ENCODE results near the gene HELT.
"Not testable (repeated sequence)": the region's sequence is repeated elsewhere in the genome, so short reads cannot be mapped to it uniquely, and the experiment has no call there.

The HELT gene

DNA sequence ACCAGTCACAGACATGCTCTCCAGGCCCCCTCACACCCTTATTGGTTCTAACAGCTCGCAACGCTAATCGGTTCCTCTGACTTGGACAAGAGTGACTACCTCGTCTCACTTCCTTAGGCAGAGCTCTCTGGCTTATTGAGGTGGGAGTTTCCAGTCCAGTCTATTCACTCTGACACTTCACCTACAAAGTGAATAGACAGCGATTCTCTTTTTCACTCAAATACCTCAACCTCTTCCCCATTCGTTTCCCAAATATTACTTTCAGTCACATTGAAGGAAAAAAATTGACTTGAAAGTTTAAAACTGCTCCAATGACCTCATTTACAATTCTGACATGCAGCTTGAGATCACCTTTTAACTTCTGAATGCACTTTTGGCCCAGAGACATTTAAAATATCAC lies 17.7 kb downstream of the HELT start:
- DNase-seq (ENCODE audit: low read depth, low spot score), result no peak

DNA sequence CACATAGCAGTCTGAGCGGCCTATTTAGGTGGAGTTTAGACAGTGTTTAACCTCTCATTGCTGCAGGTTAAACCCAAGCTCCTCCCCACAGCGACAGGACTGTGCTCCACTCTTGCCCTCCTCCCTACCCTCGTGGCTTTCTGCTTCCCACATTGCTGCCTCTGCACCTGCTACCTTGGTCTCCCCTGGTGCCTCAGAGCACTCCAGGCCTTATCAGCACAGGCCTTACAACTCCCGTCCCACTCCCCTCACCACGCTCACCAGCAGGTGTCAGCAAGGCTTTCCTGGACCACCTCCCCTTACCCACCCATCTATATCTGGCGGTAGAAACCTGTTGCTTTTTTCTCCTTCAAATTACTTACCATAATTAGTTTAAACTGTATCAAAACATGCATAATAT lies 18.6 kb downstream of the HELT start:
- DNase-seq (ENCODE audit: low read depth, low spot score), result peak; percentile 34

DNA sequence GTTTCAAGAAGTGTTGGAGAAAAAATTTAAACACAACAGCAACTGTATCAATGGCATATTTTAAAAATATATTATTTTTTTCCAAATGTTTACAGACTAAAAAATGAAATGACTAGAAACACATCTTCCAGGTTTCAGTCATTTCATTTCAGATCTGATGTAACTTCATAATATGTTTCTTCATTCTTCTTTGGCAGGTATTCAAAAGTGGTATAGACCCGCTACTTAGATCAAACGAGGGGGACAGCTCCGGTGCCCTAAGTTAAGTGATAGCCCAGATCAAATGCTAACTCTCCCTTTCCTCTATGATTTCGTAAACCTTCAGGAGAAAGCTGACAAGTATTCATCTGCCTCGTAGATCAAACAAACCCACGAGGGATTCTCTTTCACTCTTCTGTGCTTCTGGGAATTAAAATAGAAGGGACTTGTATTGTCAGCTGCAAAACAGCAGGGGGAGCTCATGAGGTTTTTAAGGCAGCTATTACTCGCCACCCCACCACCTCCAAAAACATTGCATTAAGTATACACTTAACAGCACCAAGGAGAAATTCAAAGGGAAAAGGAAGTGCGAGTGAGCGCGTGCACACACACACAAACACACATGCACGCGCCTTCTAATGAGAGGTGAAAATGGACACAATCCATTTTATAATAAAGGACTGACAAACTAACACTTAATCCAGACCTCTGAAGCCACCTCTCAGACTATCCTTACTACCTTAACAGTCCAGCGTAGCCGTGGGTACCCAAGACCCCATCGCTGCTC lies 21.4 kb downstream of the HELT start:
- peak; percentile 67 for DNase-seq (ENCODE audit: low read depth, low spot score)

DNA sequence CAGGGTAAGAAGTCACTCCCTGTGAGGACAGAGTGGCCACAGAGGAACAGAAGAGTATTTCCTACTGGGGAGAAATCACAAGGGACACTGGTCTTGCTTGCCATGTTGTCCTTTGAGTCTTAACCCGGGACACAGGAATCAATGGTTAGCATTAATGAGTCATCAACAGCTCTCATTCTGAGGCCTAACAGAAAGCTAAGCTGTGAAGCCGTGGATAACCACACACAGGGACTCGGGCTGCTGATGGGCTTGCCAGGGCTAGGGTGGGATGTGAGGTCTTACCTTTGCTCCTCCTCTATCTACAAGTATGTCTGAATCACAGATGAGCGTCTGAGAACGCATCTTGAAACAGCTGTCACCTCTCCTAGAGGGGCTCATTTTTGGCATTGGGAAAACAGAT lies 22.2 kb downstream of the HELT start:
- no peak for DNase-seq (ENCODE audit: low read depth, low spot score)

DNA sequence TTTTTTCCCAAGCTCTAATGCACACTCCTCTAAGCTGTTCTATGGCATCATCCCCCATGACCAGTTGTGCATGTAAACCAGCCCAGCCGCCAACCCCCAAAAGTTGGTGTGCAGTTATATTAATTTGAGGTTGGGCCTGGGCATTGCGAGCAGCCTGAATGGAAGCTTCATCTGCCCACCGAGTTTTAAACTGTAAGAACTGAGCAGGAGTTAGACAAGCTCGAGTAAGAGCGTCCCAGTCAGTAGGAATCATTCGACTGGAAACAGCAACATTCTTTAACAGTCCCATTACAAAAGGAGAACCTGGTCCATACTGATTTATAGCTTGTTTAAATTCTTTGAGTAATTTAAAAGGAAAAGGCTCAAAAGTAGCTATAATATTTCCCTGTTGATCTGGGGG lies 32.0 kb downstream of the HELT start:
- DNase-seq (ENCODE audit: low read depth, low spot score), result not testable (repeated sequence)

DNA sequence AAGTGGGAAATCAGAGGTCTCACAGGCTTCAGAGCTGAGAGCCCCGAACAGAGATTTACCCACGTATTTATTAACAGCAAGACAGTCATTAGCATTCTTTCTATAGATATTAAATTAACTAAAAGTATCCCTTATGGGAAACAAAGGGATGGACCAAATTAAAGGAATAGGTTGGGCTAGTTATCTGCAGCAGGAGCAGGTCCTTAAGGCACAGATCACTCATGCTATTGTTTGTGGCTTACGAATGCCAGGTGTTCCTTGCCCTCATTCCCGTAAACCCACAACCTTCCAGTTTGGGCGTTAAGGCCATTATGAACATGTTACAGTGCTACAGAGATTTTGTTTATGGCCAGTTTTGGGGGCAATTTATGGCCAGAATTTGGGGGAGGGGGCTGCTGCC lies 33.0 kb downstream of the HELT start:
- not testable (repeated sequence) for DNase-seq (ENCODE audit: low read depth, low spot score)

DNA sequence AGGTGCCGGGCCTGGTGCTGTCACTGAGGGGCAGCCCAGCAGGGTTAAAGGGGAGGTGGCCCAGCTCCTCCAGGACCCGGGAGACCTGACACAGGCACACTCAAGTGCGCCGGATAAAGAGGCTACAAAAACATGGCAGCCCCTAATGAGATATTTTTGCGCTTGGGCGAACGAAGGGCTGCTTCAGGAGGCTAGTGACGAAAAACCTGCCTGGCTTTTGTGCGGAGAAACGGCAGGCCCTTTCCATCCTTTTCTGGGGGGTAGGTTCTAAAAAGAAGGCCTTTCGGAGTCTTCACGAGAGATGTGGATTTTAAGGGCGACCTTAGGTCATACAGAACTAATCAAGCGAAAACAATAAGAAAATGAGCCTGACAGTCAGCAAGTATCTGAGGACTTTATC lies 35.5 kb downstream of the HELT start:
- peak; percentile 14 for DNase-seq (ENCODE audit: low read depth, low spot score)

DNA sequence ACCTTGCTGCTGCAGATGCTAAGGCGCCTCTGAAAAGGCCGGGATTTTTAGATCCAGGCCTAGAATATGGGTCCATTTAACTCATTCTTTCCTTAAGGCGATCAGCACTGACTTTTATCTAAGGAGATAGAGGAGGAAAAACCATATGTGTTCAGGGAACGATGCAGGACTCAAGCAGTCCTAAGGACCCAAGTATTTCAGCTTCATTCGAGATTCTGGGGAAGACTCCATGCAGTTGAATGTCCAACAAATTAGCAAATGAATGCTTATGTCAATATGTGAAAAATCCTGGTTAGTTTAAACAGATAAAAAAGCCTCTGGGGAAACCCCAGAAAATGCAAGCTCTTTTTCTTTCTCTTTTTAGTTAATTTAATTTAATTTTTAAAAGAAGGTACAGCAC lies 36.0 kb downstream of the HELT start:
- no peak for DNase-seq (ENCODE audit: low read depth, low spot score)

DNA sequence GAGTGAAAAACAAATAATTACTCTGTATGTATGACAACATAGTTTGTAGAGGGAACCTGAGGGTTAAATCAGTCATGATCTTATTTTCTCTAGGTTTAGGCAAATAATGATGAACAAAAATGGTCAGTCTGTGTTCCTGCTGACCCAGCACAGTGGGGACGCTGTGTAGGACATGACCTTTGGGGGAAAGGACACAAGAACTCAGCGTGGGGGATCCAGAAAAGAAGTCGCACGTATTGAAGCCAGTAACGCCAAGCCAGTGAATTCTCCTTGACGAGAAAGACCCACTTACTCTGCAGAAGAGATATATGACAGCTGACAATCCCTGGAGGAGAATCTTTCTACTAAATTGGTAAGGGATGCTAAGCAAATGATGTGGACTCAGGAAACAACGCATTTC lies 36.6 kb downstream of the HELT start:
- no peak for DNase-seq (ENCODE audit: low read depth, low spot score)

DNA sequence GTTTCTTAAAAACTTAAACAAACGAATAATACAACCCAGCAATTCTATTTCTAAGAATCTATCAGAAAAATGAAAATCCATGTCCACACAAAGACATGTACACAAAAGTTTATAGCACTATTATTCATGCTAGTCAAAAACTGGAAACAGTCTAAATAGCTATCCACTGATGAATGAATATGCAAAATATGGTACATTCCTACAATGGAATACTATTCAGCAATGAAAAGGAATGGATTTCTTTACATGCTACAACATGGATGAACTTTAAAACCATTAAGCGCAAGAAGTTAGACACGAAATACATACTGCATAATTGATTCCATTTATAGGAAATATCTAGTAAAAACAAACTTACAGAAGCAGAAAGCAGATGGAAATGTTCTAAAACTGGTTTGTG lies 43.3 kb downstream of the HELT start:
- DNase-seq (ENCODE audit: low read depth, low spot score), result no peak

DNA sequence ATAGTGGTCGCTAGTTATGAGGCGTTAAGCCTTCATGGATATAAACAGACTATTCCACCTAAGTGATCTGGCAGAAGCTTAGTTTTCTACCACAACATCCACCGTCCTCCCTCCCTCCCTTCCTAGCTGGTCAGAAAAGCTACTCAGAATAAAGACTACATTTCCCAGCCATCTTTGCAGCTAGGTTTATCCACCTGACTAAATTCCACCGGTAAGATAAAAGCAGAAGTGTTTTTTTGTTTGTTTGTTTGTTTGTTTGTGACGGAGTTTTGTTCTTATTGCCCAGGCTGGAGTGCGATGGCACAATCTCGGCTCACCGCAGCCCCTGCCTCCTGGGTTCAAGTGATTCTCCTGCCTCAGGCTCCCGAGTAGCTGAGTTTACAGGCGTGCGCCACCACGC lies 44.3 kb downstream of the HELT start:
- no peak for DNase-seq (ENCODE audit: low read depth, low spot score)

DNA sequence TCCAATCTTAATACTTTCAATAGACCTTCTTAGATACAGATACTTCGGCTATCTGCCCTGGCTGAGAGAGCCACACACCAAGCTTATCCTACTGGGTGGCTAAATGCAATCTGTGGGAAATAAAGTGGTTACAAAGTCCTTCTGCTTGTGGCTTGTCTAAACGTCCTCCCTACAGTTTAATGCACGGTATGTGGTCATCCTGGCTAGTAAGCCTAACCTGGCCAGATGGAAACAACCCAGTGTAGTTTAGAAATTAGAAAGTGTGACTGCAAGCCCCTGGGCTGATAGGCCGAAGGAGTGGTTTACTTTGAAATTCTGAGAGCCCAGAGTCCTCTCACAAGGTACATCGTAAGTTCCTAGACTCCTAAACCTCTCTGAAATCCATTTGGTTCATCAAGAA lies 47.9 kb downstream of the HELT start:
- DNase-seq (ENCODE audit: low read depth, low spot score), result no peak

DNA sequence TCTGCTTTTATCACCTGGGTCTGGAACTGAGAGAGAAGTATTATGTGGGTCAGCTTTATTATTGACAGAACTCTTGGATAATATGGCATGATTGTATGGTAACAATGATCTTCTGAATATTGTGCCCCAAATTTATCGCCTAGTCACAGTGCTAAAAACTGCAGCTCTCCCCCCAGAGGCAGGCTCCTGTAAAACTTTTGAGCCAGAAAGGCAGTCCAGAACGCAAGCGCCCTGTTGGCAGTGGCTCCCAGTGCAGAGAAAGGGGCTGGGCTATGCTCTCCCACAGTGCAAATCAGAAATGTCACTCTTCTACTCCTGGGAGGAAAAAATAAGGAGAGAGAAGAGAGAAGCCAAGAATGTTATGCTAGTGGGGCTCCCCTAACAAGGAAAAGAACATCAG lies 50.5 kb downstream of the HELT start:
- peak; percentile 29 for DNase-seq (ENCODE audit: low read depth, low spot score)
